ENCODE data around the gene CES5A.
"Not testable (repeated sequence)": the region's sequence is repeated elsewhere in the genome, so short reads cannot be mapped to it uniquely, and the experiment has no call there.

DNA sequence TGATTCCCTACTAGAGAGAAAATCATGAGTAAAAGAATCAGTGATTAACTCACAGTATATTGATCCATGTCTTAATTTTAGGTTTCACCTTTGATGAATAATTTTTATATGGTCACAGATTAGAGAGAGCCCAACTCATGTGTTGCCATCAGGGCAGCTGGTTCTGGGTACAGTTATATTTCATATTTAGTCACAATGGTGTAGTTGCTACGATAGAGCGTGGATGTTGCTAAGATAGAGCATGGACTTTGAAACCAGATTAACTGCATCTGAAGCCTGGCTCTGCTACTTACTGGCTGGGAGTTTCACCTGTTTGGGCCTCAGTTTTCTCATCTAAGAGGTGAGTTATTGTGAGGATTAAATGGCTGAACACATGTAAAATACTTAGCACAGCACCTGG lies 61.0 kb downstream of the CES5A start:
- TF ChIP-seq POLR2A (IDR thresholded peaks at IDR 0.05; ENCODE audit: low read length); GATA1 (IDR thresholded peaks at IDR 0.05; ENCODE audit: low read depth, low read length): not testable (repeated sequence)
